IMR-90 (cell line): ENCODE data around the gene NUDT5. TPM values are rescaled to one million over a fixed set of nuclear protein-coding genes. Genes with fewer than 3 reads are reported as not detected.

Experiments
- ATAC-seq: fragments of 200-7000 bp; cut with Tn5 transposase; 2 replicates; pipeline ENCODE4 v1.9.1; 2020; ENCODE audit warnings: low read depth, mild to moderate bottlenecking, moderate library complexity
- BruUV-seq: library from RNA; stranded (reverse); fragments of 400-500 nt; replicated peaks from 2 replicates; lab custom pipeline; 2021; lab: Mats Ljungman, UMichigan
- CTCF ChIA-PET: fragments of 300-600 bp; formaldehyde crosslinking; extraction: SDS; loops from one replicate; lab custom pipeline; 2021; ENCODE audit warnings: antibody characterized with exemption; lab: Yijun Ruan, JAX
- POLR2A ChIA-PET: fragments of 300-600 bp; sonication (Branson Sonifier 250); formaldehyde crosslinking; loops from one replicate; lab custom pipeline; 2022; ENCODE audit warnings: antibody characterized with exemption; ENCODE audit not compliant: unreplicated experiment; lab: Charles Lee
- DNase-seq: peaks from one replicate; pipeline ENCODE4 v3.0.0; 2013
- H2AFZ ChIP-seq: replicated peaks from 2 replicates; pipeline ENCODE3; 2013; ENCODE audit warnings: low read length, mild to moderate bottlenecking; ENCODE audit not compliant: poor library complexity
- H2AK5ac ChIP-seq: 2 replicates; pipeline ENCODE4 v1.6.1; 2013; ENCODE audit warnings: low read depth, low read length, inconsistent platforms
- H2AK9ac ChIP-seq: replicated peaks from 2 replicates; pipeline ENCODE3; 2013; ENCODE audit warnings: mild to moderate bottlenecking, low read depth, low read length, moderate library complexity; ENCODE audit not compliant: poor library complexity
- H2BK120ac ChIP-seq: 2 replicates; pipeline ENCODE4 v1.6.1; 2013; ENCODE audit warnings: low read depth, low read length, inconsistent platforms
- H2BK15ac ChIP-seq: 3 replicates; pipeline ENCODE4 v1.6.1; 2013; ENCODE audit warnings: low read depth, low read length, inconsistent platforms
- H2BK20ac ChIP-seq: 2 replicates; pipeline ENCODE4 v1.6.1; 2013; ENCODE audit warnings: low read depth, mild to moderate bottlenecking, inconsistent platforms, low read length, moderate library complexity
- H2BK5ac ChIP-seq: 2 replicates; pipeline ENCODE4 v1.6.1; 2013; ENCODE audit warnings: mild to moderate bottlenecking, low read depth, low read length, inconsistent platforms; ENCODE audit not compliant: poor library complexity, severe bottlenecking
- H3K14ac ChIP-seq: replicated peaks from 2 replicates; pipeline ENCODE4 v1.6.1; 2013; ENCODE audit warnings: low read depth, low read length, inconsistent platforms
- H3K18ac ChIP-seq: 2 replicates; pipeline ENCODE4 v1.6.1; 2013; ENCODE audit warnings: low read depth, low read length, control low read depth
- H3K23ac ChIP-seq: 2 replicates; pipeline ENCODE4 v1.6.1; 2013; ENCODE audit warnings: low read depth, low read length, inconsistent platforms
- H3K27ac ChIP-seq: 2 replicates; pipeline ENCODE4 v1.5.1; 2013; ENCODE audit warnings: mild to moderate bottlenecking, control low read depth, low read length; ENCODE audit not compliant: insufficient read depth
- H3K27me3 ChIP-seq: 2 replicates; pipeline ENCODE4 v1.6.1; 2013; ENCODE audit warnings: low read length; ENCODE audit not compliant: control insufficient read depth, insufficient read depth
- H3K36me3 ChIP-seq: 2 replicates; pipeline ENCODE4 v1.6.1; 2013; ENCODE audit warnings: low read length, mixed read lengths; ENCODE audit not compliant: control insufficient read depth, insufficient read depth
- H3K4ac ChIP-seq: 2 replicates; pipeline ENCODE4 v1.6.1; 2013; ENCODE audit warnings: low read depth, low read length, inconsistent platforms
- H3K4me1 ChIP-seq: 2 replicates; pipeline ENCODE4 v1.6.1; 2013; ENCODE audit warnings: low read length, mixed read lengths; ENCODE audit not compliant: control insufficient read depth, insufficient read depth
- H3K4me2 ChIP-seq: 2 replicates; pipeline ENCODE4 v1.6.1; 2013; ENCODE audit warnings: low read depth, mild to moderate bottlenecking, control low read depth, low read length, moderate library complexity
- H3K4me3 ChIP-seq: 2 replicates; pipeline ENCODE4 v1.5.1; 2013; ENCODE audit warnings: low read depth, mild to moderate bottlenecking, control low read depth, low read length, moderate library complexity; ENCODE audit not compliant: insufficient read depth
- H3K56ac ChIP-seq: 2 replicates; pipeline ENCODE4 v1.6.1; 2013; ENCODE audit warnings: low read length, inconsistent platforms; ENCODE audit not compliant: insufficient read depth; ENCODE audit errors: extremely low read depth
- H3K79me1 ChIP-seq, 2 experiments: 2 replicates each; pipeline ENCODE4 v1.6.1; 2013; ENCODE audit warnings: low read length in 2 of 2, inconsistent platforms in 1 of 2, low read depth in 1 of 2
- H3K9ac ChIP-seq: 2 replicates; pipeline ENCODE4 v1.6.1; 2013; ENCODE audit warnings: low read depth, low read length, control low read depth
- H3K9me1 ChIP-seq: 2 replicates; pipeline ENCODE4 v1.6.1; 2013; ENCODE audit warnings: low read length, inconsistent platforms; ENCODE audit not compliant: insufficient read depth
- H3K9me3 ChIP-seq: 2 replicates; pipeline ENCODE4 v1.6.1; 2013; ENCODE audit warnings: low read length; ENCODE audit not compliant: control insufficient read depth, insufficient read depth
- H4K20me1 ChIP-seq: 2 replicates; pipeline ENCODE4 v1.6.1; 2013; ENCODE audit warnings: low read length, inconsistent platforms; ENCODE audit not compliant: insufficient read depth
- H4K5ac ChIP-seq: 2 replicates; pipeline ENCODE4 v1.6.1; 2013; ENCODE audit warnings: mild to moderate bottlenecking, low read depth, low read length, control low read depth
- H4K8ac ChIP-seq, 2 experiments: 2 replicates each; pipeline ENCODE4 v1.6.1; 2013; ENCODE audit warnings: low read depth in 2 of 2, low read length in 2 of 2, control low read depth in 1 of 2, inconsistent platforms in 1 of 2
- H4K91ac ChIP-seq: 2 replicates; pipeline ENCODE4 v1.6.1; 2013; ENCODE audit warnings: low read depth, low read length, inconsistent platforms; ENCODE audit not compliant: insufficient read depth
- BHLHE40 ChIP-seq: fragments of 150-350 bp; IDR thresholded peaks from 2 replicates; pipeline ENCODE4 v1.6.1; 2016; ENCODE audit warnings: mild to moderate bottlenecking, low read depth, low read length
- CEBPB ChIP-seq: IDR thresholded peaks from 2 replicates; pipeline ENCODE4 v1.6.1; 2012; ENCODE audit warnings: low read depth, low read length, improper control_type of control experiment
- ELK1 ChIP-seq: fragments of 150-350 bp; IDR thresholded peaks from 2 replicates; pipeline ENCODE4 v1.6.1; 2016; ENCODE audit warnings: low read depth, mild to moderate bottlenecking, low read length, moderate library complexity, borderline replicate concordance
- MAZ ChIP-seq: IDR thresholded peaks from 2 replicates; pipeline ENCODE4 v1.6.1; 2012; ENCODE audit warnings: low read depth, mild to moderate bottlenecking, low read length, improper control_type of control experiment, moderate library complexity, borderline replicate concordance
- MXI1 ChIP-seq: IDR thresholded peaks from 2 replicates; pipeline ENCODE4 v1.6.1; 2012; ENCODE audit warnings: low read depth, mild to moderate bottlenecking, low read length, moderate library complexity, borderline replicate concordance
- NFE2L2 ChIP-seq: fragments of 150-350 bp; IDR thresholded peaks from 2 replicates; pipeline ENCODE4 v1.6.1; 2016; ENCODE audit warnings: low read depth, mild to moderate bottlenecking, low read length
- RAD21 ChIP-seq: IDR thresholded peaks from 2 replicates; pipeline ENCODE4 v1.6.1; 2012; ENCODE audit warnings: low read length, improper control_type of control experiment
- RCOR1 ChIP-seq: IDR thresholded peaks from 2 replicates; pipeline ENCODE4 v1.6.1; 2012; ENCODE audit warnings: mild to moderate bottlenecking, low read length, improper control_type of control experiment; ENCODE audit not compliant: insufficient replicate concordance
- RFX5 ChIP-seq: IDR thresholded peaks from 2 replicates; pipeline ENCODE4 v1.8.0; 2012; ENCODE audit warnings: low read depth, mild to moderate bottlenecking, low read length, moderate library complexity
- WGBS, 2 experiments: methylation state at CpG; one replicate each; pipeline versions ENCODE4 v1.1.5 to v1.1.7; 2013; ENCODE audit warnings: missing lambda C conversion rate in 2 of 2; ENCODE audit not compliant: insufficient read length in 1 of 2; ENCODE audit errors: extremely low coverage in 2 of 2; 5-methylcytosine and 5-hydroxymethylcytosine counted together
- dilution Hi-C: fragments of 300-500 bp; cut with HindIII; formaldehyde crosslinking; loops from one replicate; pipeline ENCODE4 v1.14.3; 2018; ENCODE audit warnings: low sequenced_read_pairs; ENCODE audit not compliant: unreplicated experiment
- in situ Hi-C: fragments of 300-500 bp; cut with MboI; formaldehyde crosslinking; loops from 3 replicates; pipeline ENCODE4 v1.14.3; 2019; ENCODE audit warnings: low sequenced_read_pairs, inconsistent platforms, mixed read lengths
- intact Hi-C: fragments of 100-400 bp; cut with micrococcal nuclease; formaldehyde crosslinking; loops from 2 replicates; pipeline ENCODE4 v1.10.0; 2022
- polyA plus RNA-seq, 3 experiments: library from polyadenylated mRNA; depleted of rRNA; stranded (reverse); fragments of >200 nt; gene quantifications; 2 replicates each; pipeline ENCODE4 v1.2.3, GENCODE V29; 2012; ENCODE audit warnings: low replicate concordance in 1 of 3
- total RNA-seq: library from RNA; depleted of rRNA; stranded (reverse); fragments of >200 nt; gene quantifications from 2 replicates; pipeline ENCODE4 v1.2.3, GENCODE V29; 2012

The NUDT5 gene
- total and polyA plus RNA-seq, 2 of the 4 experiments (the other 2 are of a cell fraction) = 70.1 to 74.6 TPM

- TF ChIP-seq MXI1 = no peak
Observed at GRCh38 chr10:12156367-12157123, 39.1 kb downstream of the NUDT5 start (continued).

GRCh38 chr10:12154516-12154915, 41.2 kb downstream of the NUDT5 start:
- ATAC-seq (no peak), DNase-seq (no peak)
- Histone ChIP-seq H3K9me1 (peaks cover 5% of the 10 kb centered on the region), H2BK5ac (no peak overlapping the region), H4K5ac (no peak overlapping the region), H3K14ac (no peak overlapping the region), H2AK5ac (no peak overlapping the region), H3K27ac (no peak overlapping the region), H2AFZ (no peak overlapping the region), H3K56ac (no peak overlapping the region), H4K91ac (no peak overlapping the region), H3K9me3 (no peaks in the 10 kb centered on the region), H3K4me2 (no peak overlapping the region), H3K18ac (no peak overlapping the region), H3K79me1 (peaks cover 2 to 10% of the 10 kb centered on the region in 2 experiments; a peak in 3 of 4 replicates), H3K36me3 (peaks cover 26% of the 10 kb centered on the region), H4K8ac (no peak overlapping the region), H3K4ac (no peak overlapping the region), H3K23ac (no peak overlapping the region), H3K27me3 (no peaks in the 10 kb centered on the region), H2AK9ac (no peak overlapping the region), H4K20me1 (no peaks in the 10 kb centered on the region; the same call in 1 of the 2 replicates), H2BK120ac (no peak overlapping the region), H2BK15ac (no peak overlapping the region), H3K9ac (no peak overlapping the region), H3K4me3 (no peak overlapping the region), H2BK20ac (no peak overlapping the region), H3K4me1 (no peaks in the 10 kb centered on the region)
- CTCF ChIA-PET = no interaction called here
- whole genome bisulfite sequencing, 2 experiments = 100% methylated on average over 1 of the region's 6 CpGs; no CpG with 5 or more reads in 1 of the 2 experiments
- no TSS peak for BruUV-seq
- dilution Hi-C loops = no loop called here
- intact Hi-C loops = loop anchor here (10.0 kb wide), 1 partner anchor 1820 kb away; no protein-coding TSS in a partner anchor
- TF ChIP-seq CEBPB = no peak
- TF ChIP-seq RFX5 = no peak
- TF ChIP-seq RCOR1 = no peak
- no peak for TF ChIP-seq RAD21
- no peak for TF ChIP-seq ELK1
- TF ChIP-seq BHLHE40 = no peak
- no peak for TF ChIP-seq MAZ
- TF ChIP-seq NFE2L2 = no peak
- POLR2A ChIA-PET = no interaction called here
- in situ Hi-C loops = no loop called here
